ENCODE measurements around the gene ASB15.

- TF ChIP-seq CTCF (tag by site-specific recombination; IDR thresholded peaks at IDR 0.05) = peak; percentile 13; the same call in 1 of the 2 replicates
- TF ChIP-seq ZNF660 (tag by site-specific recombination; IDR thresholded peaks at IDR 0.05) = no peak
- TF ChIP-seq ZBTB48 (tag by site-specific recombination; IDR thresholded peaks at IDR 0.05) = no peak
- no peak for TF ChIP-seq BCL11A (tag by site-specific recombination; IDR thresholded peaks at IDR 0.05; ENCODE audit: low read depth)
- TF ChIP-seq, protein P1, sequence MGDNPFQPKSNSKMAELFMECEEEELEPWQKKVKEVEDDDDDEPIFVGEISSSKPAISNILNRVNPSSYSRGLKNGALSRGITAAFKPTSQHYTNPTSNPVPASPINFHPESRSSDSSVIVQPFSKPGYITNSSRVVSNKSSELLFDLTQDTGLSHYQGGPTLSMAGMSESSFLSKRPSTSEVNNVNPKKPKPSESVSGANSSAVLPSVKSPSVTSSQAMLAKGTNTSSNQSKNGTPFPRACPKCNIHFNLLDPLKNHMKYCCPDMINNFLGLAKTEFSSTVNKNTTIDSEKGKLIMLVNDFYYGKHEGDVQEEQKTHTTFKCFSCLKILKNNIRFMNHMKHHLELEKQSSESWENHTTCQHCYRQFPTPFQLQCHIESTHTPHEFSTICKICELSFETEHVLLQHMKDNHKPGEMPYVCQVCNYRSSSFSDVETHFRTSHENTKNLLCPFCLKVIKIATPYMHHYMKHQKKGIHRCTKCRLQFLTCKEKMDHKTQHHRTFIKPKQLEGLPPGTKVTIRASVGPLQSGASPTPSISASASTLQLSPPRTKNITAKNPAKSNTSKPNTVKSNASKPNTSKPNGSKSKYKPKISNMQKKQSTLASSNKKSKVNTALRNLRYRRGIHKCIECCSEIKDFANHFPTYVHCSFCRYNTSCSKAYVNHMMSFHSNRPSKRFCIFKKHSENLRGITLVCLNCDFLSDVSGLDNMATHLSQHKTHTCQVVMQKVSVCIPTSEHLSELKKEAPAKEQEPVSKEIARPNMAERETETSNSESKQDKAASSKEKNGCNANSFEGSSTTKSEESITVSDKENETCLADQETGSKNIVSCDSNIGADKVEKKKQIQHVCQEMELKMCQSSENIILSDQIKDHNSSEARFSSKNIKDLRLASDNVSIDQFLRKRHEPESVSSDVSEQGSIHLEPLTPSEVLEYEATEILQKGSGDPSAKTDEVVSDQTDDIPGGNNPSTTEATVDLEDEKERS (tag by site-specific recombination; IDR thresholded peaks at IDR 0.05) = no peak
- TF ChIP-seq KLF9 (tag by site-specific recombination; IDR thresholded peaks at IDR 0.05; ENCODE audit: low read depth) = no peak
- no peak for TF ChIP-seq ZNF530 (tag by site-specific recombination; IDR thresholded peaks at IDR 0.05; ENCODE audit: low read depth)
- TF ChIP-seq, protein P2, sequence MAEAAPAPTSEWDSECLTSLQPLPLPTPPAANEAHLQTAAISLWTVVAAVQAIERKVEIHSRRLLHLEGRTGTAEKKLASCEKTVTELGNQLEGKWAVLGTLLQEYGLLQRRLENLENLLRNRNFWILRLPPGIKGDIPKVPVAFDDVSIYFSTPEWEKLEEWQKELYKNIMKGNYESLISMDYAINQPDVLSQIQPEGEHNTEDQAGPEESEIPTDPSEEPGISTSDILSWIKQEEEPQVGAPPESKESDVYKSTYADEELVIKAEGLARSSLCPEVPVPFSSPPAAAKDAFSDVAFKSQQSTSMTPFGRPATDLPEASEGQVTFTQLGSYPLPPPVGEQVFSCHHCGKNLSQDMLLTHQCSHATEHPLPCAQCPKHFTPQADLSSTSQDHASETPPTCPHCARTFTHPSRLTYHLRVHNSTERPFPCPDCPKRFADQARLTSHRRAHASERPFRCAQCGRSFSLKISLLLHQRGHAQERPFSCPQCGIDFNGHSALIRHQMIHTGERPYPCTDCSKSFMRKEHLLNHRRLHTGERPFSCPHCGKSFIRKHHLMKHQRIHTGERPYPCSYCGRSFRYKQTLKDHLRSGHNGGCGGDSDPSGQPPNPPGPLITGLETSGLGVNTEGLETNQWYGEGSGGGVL (tag by site-specific recombination; IDR thresholded peaks at IDR 0.05) = no peak
- TF ChIP-seq ZBTB20 (tag by site-specific recombination; IDR thresholded peaks at IDR 0.05) = no peak
- TF ChIP-seq HOXA7 (CRISPR knock-in tag; IDR thresholded peaks at IDR 0.05; ENCODE audit: borderline replicate concordance) = no peak
- TF ChIP-seq ZNF174 (tag by site-specific recombination; IDR thresholded peaks at IDR 0.05) = no peak
- TF ChIP-seq, protein P3, sequence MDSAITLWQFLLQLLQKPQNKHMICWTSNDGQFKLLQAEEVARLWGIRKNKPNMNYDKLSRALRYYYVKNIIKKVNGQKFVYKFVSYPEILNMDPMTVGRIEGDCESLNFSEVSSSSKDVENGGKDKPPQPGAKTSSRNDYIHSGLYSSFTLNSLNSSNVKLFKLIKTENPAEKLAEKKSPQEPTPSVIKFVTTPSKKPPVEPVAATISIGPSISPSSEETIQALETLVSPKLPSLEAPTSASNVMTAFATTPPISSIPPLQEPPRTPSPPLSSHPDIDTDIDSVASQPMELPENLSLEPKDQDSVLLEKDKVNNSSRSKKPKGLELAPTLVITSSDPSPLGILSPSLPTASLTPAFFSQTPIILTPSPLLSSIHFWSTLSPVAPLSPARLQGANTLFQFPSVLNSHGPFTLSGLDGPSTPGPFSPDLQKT (IDR thresholded peaks at IDR 0.05; ENCODE audit: borderline replicate concordance, low read depth, low read length) = no peak
Observed at GRCh38 chr7:123635551-123636359, 34.1 kb downstream of the ASB15 start.

All from HEK293 (cell line).